Measurements from ENCODE around the gene ALOXE3. TPM values are rescaled to one million over a fixed set of nuclear protein-coding genes. Genes with fewer than 3 reads are reported as not detected.

Gene ALOXE3
- total RNA-seq (2022; extraction: Qiagen RNA extraction; ENCODE audit: low read depth): 5.7 to 11.5 TPM (median 6.9 TPM) in 5 replicates

GRCh38 chr17:8117980-8118768, at the start of gene ALOXE3:
Gene ALOXE3, minus strand, starts transcription at chr17:8118514. Its CDS starts 524 bp downstream, at chr17:8117990.

GRCh38 chr17:8162233-8162996, 44.1 kb upstream of the ALOXE3 start, which contains the start of gene VAMP2:
Gene VAMP2, minus strand, starts transcription at chr17:8162948. Its CDS starts 69 bp downstream, at chr17:8162879.

GRCh38 chr17:8152112-8152775, 33.9 kb upstream of the ALOXE3 start, which contains the start of gene PER1:
Gene PER1, minus strand, starts transcription at chr17:8152404. Its CDS starts 1,698 bp downstream, at chr17:8150706.

GRCh38 chr17:8123695-8124349, 5.5 kb upstream of the ALOXE3 start, which contains the start of gene HES7:
Gene HES7, minus strand, starts transcription at chr17:8124106. Its CDS starts 22 bp downstream, at chr17:8124084.

GRCh38 chr17:8087075-8087951, 31.0 kb downstream of the ALOXE3 start, which contains the start of gene ALOX12B:
Gene ALOX12B, minus strand, starts transcription at chr17:8087716. Its CDS starts 274 bp downstream, at chr17:8087442.

Other genes with a start within 250 kb of the ALOXE3 start
- gene CHD3, start 229.7 kb downstream of the ALOXE3 start, total RNA-seq (2022; extraction: Qiagen RNA extraction; ENCODE audit: low read depth): 58.1 to 75.8 TPM (median 63.0 TPM) in 5 replicates
- gene RNF227, start 202.2 kb downstream of the ALOXE3 start, total RNA-seq (2022; extraction: Qiagen RNA extraction; ENCODE audit: low read depth): 0.98 to 1.9 TPM (median 1.4 TPM) in 5 replicates
- 1.5 to 3.4 TPM (median 2.9 TPM) in 5 replicates for gene KCNAB3, start 188.7 kb downstream of the ALOXE3 start, total RNA-seq (2022; extraction: Qiagen RNA extraction; ENCODE audit: low read depth)
- 301 to 369 TPM (median 322 TPM) in 5 replicates for gene TRAPPC1, start 186.6 kb downstream of the ALOXE3 start, total RNA-seq (2022; extraction: Qiagen RNA extraction; ENCODE audit: low read depth)
- gene CNTROB, start 186.3 kb downstream of the ALOXE3 start, total RNA-seq (2022; extraction: Qiagen RNA extraction; ENCODE audit: low read depth): 33.2 to 42.2 TPM (median 41.3 TPM) in 5 replicates
- gene GUCY2D, start 115.9 kb downstream of the ALOXE3 start, total RNA-seq (2022; extraction: Qiagen RNA extraction; ENCODE audit: low read depth): 0.29 to 0.33 TPM in 2 of 5 replicates, not detected in the others
- not detected in 5 replicates for gene ALOX15B, start 79.5 kb downstream of the ALOXE3 start, total RNA-seq (2022; extraction: Qiagen RNA extraction; ENCODE audit: low read depth)
- 0.61 to 1.6 TPM (median 1.4 TPM) in 5 replicates for gene ALOX12B, start 30.8 kb downstream of the ALOXE3 start, total RNA-seq (2022; extraction: Qiagen RNA extraction; ENCODE audit: low read depth)
- gene HES7, start 5.6 kb upstream of the ALOXE3 start, total RNA-seq (2022; extraction: Qiagen RNA extraction; ENCODE audit: low read depth): 0.40 to 3.1 TPM (median 2.0 TPM) in 5 replicates
- 5.5 to 9.6 TPM (median 6.7 TPM) in 5 replicates for gene PER1, start 33.9 kb upstream of the ALOXE3 start, total RNA-seq (2022; extraction: Qiagen RNA extraction; ENCODE audit: low read depth)
- gene VAMP2, start 44.4 kb upstream of the ALOXE3 start, total RNA-seq (2022; extraction: Qiagen RNA extraction; ENCODE audit: low read depth): 22.8 to 29.5 TPM (median 26.4 TPM) in 5 replicates
- 16.0 to 20.8 TPM (median 19.5 TPM) in 5 replicates for gene TMEM107, start 57.9 kb upstream of the ALOXE3 start, total RNA-seq (2022; extraction: Qiagen RNA extraction; ENCODE audit: low read depth)
- 5.3 to 8.3 TPM (median 7.3 TPM) in 5 replicates for gene BORCS6, start 71.7 kb upstream of the ALOXE3 start, total RNA-seq (2022; extraction: Qiagen RNA extraction; ENCODE audit: low read depth)
- 146 to 164 TPM (median 159 TPM) in 5 replicates for gene AURKB, start 92.1 kb upstream of the ALOXE3 start, total RNA-seq (2022; extraction: Qiagen RNA extraction; ENCODE audit: low read depth)
- gene CTC1, start 129.5 kb upstream of the ALOXE3 start, total RNA-seq (2022; extraction: Qiagen RNA extraction; ENCODE audit: low read depth): 12.0 to 14.1 TPM (median 13.0 TPM) in 5 replicates
- 40.7 to 51.3 TPM (median 49.7 TPM) in 5 replicates for gene PFAS, start 130.8 kb upstream of the ALOXE3 start, total RNA-seq (2022; extraction: Qiagen RNA extraction; ENCODE audit: low read depth)
- 38.0 to 54.1 TPM (median 47.9 TPM) in 5 replicates for gene RANGRF, start 170.2 kb upstream of the ALOXE3 start, total RNA-seq (2022; extraction: Qiagen RNA extraction; ENCODE audit: low read depth)
- gene SLC25A35, start 176.9 kb upstream of the ALOXE3 start, total RNA-seq (2022; extraction: Qiagen RNA extraction; ENCODE audit: low read depth): 4.9 to 10.5 TPM (median 8.0 TPM) in 5 replicates
- not detected in 5 replicates for gene ARHGEF15, start 191.7 kb upstream of the ALOXE3 start, total RNA-seq (2022; extraction: Qiagen RNA extraction; ENCODE audit: low read depth)
- gene ODF4, start 221.3 kb upstream of the ALOXE3 start, total RNA-seq (2022; extraction: Qiagen RNA extraction; ENCODE audit: low read depth): not detected in 5 replicates

All from A549 treated with RU486 at 1 μM for 4 hours (cell line).